ENCODE results near the gene GRIFIN.

GRIFIN gene

DNA sequence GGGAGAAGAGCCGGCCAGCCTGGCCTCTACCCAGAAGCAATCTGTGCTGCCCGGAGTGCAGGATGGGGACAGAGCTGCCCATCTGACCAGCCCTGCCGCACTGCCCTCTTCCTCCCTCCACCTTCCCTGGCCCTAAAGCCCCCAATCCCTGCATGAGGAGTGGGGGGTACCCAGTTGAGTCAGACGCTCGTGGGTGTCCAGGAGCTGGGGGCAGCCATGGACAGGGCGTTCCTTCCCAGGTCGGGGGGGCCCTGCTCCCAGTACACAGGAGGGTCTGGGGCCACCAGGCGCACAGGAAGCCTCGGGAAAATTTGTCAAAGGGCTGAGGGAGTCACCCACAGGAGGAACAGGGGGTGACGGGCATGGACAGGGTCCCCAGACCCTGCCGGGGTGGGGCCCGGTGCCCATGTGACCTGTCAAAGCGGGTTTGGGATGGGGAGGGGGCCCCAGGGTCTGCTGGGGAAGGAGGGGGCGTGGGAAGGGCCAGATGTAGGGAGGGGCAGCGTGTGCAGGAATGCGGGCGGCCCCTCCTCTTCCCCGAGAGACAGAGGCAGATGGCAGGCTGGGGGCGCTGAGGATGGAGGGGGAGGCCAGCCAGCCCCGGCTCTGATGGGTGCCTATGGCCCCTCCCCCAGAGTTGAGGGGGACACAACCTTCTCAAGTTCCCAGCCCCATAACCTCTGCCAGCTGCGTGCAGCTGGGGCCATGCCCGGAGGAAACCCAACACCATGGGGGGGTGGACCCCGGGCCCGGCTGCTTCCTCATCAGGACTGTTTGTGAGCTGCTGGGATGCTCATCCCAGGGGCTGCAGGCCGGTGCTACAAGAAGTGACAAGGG lies 21.5 kb upstream of the GRIFIN start:
- peak in 1 of 2 donors; percentile 41 for DNase-seq

DNA sequence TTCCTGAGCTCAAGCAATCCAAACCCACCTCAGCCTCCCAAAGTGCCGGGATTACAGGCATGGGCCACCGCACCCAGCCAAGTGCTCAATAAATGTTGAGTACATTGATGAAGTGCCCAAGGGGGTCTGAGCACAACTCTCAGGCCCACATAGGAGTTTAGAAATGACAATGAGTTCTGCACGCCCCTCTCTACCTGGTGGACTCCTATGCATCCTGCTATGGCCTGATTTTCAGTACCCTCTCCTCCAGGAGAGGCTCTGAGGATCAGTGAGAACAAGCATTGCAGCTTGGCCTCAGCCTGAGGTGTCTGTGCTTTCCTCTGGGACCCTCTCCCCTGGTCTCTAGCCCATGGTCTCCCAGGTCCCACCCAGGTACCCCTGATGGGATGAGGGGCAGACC lies 20.9 kb upstream of the GRIFIN start:
- no peak for DNase-seq

DNA sequence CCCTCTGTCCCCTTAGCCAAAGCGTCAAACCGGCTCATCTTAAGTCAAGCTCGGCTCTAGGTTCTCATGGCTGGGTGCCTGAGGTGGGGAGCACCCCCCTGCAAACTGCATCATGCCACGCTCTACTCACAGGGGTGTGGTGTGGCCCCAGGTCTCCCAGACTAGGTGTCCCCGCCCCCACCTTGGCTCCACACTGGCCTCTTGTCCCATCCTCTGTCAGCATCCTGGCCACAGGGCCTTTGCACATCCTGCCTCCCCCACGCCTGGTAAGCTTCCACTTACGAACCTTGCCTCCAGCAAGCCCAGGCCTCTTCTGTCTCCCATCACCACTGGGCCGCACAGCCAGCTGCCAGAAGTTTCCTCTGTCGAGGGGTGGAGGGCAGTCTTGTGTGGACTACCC lies 20.2 kb upstream of the GRIFIN start:
- DNase-seq, result no peak

DNA sequence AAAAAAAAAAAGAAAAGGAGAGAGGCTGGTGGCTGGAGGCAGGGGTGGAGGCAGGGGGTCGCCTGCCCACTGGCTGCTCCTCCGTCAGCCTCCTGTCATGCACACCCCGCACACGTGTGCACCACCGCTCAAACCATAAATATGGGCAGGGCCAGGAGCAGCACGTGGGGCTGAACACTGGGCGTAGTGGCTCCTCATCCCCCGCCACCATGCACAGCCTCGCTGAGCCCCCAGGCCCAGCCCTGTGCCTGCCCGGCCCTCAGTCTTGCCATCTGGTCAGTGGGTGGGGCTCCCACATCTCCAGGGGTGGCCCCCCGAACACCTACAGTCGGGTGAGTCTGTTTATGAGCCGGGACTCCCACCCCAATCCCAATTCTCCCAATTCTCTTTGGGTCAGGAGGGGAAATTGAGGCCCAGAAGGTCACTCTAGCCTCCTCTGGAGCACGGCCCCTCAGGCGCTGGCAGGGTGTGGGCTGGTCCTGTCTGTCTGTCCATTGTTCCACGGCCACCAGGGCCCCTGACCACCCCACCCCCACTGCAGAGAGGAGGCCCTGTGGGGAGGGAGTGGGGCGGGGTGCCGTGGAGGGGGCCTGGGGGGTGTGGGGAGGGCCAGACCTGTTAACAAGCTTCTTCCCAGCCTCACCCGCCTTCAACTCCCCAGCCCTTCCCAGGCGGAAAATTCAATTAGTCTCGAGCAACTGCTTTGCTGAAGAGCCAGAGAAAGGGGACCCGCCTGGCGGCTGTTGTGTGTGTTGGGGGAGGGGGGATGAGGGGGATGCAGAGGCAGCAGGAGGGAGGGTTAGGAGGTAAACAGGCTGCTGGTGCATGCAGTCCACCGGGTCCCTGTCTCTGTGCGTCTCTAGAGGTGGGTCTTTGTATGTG lies 19.5 kb upstream of the GRIFIN start:
- DNase-seq, result no peak

DNA sequence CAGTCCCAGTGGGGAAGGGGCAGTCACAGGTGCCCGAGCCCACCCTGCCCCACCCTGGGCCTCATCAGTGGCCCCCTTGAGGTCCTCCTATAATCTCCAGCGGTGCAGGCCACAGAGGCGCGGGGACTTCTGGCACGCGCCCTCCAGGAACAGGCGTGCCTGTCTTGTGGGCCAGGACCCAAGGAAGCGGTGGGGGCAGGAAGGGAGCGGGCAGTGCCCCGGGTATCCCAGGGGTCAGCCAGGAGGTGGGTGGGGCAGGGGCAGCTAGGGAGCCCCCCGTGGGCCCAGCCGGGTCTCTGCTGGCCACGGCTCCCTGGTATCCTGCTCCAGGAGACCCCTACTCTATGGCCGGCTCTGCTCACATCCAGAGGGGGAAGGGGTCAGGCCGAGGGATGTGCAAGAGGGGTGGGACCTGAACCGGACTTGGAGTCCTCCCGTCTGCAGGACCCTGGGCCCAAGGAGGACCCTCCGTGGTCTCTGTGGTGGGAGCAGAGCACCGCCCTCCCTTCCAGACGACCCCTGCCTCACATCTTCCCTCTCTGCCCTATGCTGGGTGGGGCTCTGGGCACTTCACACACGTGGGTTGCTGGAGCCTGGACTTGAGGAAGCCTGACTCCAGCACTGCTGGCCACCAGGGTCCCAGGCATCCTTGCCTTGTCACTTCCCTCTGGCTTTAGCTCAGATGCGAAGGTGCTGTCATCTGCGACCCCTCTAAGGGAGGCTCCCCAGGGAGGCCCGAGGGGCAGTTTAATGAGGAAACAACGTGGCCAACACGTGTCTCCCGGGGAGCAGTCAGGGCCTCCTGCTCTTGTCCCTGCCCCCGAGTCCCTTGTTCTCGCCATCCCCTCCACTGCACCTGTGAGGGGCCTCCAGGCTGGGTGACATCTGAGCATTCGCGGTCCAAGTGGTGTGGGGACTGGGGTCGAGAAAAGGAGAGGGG lies 18.3 kb upstream of the GRIFIN start:
- no peak for DNase-seq

DNA sequence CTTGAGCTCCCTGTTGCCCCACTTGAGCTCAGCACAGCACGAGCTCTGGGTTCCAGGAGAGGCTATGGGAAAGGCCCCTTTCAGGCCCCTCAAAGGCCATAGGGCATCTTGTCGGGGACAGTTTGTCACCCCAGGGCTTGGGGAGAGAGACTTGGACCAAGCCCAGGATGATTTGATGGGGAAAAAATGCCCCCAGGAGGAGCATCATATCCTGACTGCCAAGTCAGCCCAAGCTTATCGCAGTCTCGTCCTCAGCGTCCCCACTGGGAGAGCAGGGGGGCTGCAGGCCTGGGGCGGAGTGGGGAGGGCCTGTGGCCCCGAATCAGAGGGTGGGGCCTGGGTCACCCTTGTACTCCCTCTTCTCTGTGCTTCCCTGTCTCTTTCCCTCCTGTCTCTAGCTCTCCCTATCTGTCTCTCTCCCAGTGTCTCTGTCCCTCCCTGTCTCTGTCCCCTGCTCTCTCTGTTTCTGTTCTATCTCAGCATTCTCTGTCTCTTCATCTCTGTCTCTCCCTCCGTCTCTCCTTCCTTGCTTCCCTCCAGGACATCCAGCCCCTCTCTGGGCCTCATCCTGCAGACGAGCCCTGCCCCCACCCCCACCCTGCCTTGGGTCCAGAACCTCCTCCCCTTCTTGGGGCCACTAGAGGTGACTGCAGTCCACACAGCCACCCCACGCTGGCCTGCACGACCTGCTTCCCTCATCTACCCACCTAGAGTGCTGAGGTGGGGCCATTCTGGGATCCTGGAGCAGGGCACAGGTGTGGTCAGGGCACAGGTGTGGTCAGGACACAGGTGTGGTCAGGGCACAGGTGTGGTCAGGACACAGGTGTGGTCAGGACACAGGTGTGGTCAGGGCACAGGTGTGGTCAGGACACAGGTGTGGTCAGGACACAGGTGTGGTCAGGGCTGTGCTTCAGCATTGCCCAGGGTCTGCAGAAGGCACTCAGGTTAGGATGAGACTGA lies 17.3 kb upstream of the GRIFIN start:
- no peak for DNase-seq

DNA sequence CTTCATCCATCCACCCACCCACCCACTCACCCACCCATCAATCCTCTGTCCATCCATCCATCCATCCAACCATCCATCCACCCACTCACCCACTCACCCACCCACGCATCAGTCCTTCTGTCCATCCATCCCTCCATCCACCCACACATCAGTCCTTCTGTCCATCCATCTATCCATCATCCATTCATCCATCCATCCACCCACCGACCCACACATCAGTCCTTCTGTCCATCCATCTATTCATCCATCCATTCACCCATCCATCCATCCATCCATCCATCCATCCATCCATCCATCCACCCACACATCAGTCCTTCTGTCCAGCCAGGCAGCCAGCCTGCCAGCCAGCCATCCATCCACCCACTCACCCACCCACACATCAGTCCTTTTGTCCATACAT lies 15.8 kb upstream of the GRIFIN start:
- no peak for DNase-seq

DNA sequence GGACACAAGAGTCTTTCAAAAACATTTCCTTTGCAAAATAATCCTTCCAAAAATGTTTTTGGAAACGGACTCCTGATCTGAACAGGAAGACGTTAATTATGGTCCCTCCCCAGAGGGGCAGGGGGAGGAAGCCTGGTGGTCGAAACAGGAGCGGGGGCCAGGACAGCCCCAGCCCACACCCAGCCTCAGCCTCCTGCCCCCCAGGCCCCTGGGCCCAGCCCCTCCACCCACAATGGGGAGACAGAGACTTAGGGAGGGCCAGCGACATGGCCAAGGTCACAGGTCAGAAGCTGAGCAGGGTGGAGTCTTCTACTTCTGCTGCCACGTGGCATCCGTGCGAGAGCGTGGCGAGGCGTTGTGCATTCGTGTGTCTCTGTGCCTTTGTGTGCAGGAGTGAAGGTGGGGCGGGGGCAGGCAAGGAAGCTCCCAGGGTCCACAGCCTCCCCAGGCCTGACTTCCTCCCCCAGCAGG lies 14.0 kb upstream of the GRIFIN start:
- DNase-seq, result no peak

DNA sequence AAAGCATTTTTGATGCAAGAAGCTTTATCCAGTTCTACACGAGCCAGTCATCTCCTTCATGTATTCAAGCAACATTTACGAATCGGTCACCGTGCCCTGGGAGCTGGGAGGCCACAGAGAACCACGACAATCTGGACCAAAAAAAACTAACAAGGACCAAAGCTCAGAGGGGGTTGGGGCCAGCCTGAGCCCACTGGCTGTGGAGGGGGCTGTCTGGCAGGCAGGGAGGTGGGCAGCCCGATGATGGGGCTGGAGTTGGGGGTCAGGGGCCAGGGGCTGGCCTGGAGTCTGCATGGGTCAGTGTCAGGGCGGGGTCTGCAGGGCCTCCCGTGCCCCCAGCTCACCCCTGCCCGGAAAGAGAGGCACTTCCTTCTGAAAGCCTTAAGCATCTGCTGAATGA lies 12.5 kb upstream of the GRIFIN start:
- no peak for DNase-seq

DNA sequence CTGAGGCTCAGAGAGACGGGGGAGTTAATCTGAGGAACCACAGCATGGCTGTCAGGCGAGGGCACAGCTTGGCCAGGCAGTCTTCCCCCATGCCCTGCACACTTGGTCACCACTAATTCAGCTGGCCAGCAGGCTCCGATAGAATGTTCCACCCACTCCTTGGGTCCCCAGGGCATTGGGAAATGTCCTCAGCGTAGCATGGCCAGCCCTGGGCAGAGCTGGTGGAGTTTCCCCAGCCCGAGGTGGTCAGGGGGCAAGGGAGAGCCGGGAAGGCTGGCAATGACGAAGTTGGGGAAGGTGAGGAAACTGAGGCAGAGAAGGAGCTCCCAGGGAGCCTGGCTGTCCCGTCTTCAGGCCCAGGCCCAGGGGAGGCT lies 12.1 kb upstream of the GRIFIN start:
- DNase-seq, result no peak

DNA sequence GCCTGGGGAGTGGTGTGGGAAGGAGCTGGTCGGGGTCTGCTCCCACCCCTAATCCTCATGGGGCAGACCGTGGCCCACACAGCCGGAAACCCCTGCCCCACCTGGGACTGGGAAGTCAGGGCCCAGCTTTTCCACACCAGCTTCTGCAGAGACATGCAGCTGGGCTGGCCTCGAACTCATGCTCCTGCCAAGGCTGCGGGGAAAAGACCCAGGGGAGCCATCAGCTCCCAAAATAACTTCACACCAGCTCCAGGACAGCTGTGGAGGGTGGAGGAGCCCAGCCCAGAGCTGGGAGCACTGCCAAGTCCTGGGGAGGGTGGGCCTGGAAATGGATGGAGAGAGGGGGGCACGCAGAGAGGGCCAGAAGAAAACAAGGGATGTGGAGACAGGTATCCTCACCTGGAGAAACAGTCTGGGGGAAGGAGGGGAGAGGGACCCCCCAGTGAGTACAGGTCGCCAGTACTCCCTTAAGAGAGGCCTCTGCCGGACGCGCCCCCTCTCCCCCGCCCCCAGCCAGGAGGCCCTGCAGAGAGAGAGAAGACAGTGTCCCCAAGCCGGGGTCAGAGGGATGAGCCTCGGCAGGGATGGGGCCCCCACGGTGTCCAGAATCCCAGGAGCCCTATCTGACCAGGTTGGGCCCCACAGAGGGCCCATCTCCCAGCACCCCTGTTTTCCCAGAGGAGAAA lies 11.5 kb upstream of the GRIFIN start:
- DNase-seq, result no peak

DNA sequence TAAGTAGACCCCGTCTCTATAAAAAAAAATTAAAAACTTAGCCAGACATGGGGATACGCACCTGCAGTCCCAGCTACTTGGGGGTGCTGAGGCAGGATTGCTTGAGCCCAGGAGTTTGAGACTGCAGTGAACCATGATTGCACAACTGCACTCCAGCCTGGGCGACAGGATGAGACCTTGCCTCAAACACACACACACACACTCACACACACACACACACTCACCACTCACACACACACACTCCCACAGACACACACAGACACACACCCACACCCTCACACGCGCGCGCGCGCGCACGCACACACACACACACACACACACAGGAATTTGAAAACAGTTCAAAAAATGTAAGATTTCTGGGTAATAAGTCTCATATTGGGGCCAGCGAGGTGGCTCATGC lies 8.7 kb upstream of the GRIFIN start:
- no peak for DNase-seq

DNA sequence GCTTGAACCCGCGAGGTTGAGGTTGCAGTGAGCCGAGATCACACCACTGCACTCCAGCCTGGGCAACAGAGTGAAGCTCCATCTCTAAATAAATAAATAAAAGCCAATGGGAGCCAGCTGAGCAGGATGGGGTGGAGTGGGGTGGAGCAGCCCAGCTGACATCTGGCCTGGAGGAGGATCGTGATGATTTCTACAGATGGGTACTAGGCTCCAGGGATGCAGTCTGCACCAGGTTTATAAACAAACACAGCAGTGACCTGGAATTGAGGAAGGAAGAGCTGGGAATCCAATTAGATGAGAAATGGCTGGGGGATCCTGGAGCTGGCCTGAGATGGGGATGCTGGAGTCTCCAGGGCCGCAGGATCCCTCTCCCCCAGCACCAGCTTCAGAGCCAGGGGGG lies 7.3 kb upstream of the GRIFIN start:
- DNase-seq, result no peak

DNA sequence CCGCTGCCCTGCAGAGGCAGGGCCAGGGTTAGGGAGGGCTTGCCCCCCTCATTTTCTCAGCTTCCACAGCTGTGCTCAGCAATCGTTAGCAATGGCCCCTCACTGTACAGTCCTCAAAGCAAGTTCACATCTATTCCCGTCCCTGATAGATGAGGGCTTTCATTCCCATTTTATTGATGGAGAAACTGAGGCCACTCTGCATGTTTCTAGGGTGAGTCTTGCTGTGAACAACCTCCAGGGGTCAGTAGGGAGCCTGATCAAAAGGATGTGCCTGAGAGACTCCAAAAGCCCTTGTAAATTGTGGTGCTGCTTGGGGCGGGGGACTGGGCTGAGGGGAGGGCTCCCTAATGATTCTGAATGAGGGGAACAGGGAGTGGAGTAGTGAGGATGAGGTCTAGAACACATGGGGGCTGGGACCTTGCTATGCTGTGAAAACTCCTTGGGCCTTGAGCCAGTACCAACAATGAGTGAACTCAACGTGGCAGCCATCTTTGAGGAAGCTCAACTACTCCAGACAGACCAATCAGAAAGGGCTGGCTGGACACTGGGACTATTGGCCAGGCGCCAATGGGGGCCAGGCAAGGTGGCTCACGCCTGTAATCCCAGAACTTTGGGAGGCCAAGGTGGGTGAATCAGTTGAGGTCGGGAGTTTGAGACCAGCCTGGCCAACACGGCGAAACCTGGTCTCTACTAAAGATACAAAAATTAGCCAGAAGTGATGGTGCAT lies 6.7 kb upstream of the GRIFIN start:
- no peak for DNase-seq

DNA sequence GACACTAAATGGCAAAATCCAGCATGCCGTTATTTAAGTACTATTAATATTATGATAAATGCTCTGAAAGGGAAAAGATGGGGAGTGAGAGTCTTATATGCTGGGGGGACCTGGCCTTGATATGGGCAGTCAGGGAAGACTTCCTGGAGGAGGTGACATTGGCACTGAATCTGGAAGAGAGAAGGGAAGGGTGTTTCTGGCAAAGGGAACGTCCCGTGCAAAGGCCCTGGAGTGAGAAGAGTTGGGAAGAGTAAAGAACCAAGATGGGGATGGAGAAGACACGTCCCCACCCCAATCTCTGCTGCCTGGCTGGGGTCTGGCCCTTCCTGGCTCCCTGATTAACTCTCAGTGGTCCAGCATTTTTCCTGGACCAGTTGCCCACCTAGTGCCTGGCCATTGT lies 5.0 kb upstream of the GRIFIN start:
- no peak for DNase-seq

DNA sequence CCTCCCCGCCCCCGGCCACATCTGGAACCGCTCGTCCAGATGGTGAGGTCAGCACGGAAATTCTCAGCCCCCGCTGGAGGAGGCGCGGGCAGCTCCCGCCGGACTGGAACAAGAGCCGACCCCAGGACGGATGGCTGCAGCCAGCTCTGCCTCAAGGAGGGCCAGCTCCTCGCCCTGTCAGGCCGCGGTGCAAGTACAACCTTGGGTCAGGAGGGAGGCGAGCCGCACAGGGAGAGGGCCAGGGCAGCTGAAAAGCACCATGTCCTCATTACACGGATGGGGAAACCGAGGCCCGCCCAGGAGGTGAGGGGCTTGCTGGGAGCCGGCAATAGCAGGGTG lies 3.8 kb upstream of the GRIFIN start:
- DNase-seq, result no peak

DNA sequence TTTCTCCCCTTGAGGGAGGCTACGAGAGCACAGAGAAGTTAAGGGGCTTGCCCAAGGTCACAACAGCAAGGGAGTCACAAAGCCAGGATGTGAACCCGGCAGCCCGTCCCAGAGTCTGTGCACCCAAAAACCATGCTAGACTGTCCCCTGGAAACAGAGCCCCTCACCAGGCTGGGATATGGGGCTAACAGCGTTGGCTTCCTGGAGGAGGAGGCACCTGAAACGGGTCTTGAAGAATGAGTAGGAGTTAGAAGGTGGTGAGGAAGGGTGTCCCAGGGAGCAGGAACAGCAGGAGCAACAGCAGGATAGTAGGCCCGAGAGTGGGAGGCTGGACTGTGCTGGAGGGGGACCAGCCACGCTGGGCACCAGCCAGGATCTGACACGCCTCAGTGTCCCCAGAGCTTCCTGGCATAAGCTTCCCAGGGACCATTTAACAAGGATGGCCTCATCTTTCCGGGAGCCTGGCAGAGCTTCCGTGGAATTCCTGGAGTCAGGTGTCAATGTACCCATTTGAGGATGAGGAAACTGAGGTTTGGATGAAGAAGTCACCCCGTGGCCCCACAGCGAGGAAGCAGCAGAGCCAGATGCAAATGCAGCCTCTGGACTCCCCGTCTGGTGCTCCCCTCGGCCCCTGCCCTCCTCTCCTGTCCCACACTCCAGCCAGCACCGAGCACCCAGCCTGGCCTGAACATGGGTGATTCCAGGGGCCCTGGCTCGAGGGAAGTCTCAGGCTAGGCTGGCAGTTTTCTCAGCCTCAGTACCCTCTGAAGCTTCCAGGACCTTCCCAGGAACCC lies 3.3 kb upstream of the GRIFIN start:
- no peak for DNase-seq

DNA sequence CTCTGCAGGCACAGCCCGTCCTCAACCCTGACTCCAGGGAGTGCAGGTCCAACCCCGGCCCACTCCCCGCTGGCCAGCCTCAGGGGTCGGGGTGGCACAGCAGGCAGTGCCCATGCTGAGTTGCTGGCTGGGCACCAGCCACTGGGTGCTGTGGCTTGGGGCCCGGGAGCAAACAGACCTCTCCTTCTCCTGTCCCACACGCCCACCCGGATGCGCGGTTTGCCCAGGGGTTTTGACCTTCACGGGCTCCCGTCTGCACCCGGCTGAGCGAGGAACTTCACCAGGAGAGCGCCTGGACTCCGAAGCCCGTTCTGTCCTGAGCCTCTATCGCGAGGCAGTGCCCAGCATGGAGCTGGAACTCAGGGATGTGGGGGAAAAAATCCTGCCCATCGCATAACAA lies 2.6 kb upstream of the GRIFIN start:
- DNase-seq, result no peak

DNA sequence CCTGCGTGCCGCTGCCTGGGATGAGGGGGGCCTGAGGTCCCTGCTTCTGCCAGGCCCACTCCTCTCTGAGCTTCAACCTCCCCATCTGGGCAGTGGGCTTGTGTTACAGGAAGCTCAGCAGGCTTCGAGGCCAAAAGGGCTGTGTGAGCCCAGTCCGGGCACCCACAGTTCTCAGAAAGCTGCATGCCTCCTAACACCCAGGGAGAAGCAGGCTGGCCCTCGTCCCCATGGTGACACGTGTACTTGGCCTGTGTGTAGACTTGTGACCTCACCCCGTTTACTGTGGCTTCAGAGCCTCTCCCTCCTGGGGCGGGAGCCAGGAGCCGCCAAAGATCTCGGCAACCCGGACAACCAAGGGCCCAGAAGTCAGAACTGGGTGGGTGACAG lies 2.2 kb upstream of the GRIFIN start:
- DNase-seq, result no peak

Data from bone marrow (tissue), 2 donors.